GM12878 (cell line): ENCODE measurements around the gene DIS3L2.

Experiments
- JUNB ChIP-seq: IDR thresholded peaks from 2 replicates; pipeline ENCODE4 v1.6.1; 2016; ENCODE audit warnings: antibody characterized with exemption, mild to moderate bottlenecking
- MEF2A ChIP-seq: IDR thresholded peaks from 2 replicates; pipeline ENCODE4 v1.6.1; 2011; ENCODE audit warnings: low read depth, mild to moderate bottlenecking, low read length, moderate library complexity; ENCODE audit not compliant: insufficient read depth
- MYC ChIP-seq: IDR thresholded peaks from 2 replicates; pipeline ENCODE4 v1.6.1; 2011; ENCODE audit warnings: mild to moderate bottlenecking, low read length, moderate library complexity, inconsistent platforms; ENCODE audit not compliant: insufficient read depth, insufficient replicate concordance, insufficient read length, severe bottlenecking
- NR2C2 ChIP-seq: IDR thresholded peaks from 2 replicates; pipeline ENCODE4 v1.6.1; 2011; ENCODE audit warnings: borderline replicate concordance, low read depth; ENCODE audit not compliant: control insufficient read depth, insufficient read length
- SMAD1 ChIP-seq: fragments of 450-650 bp; IDR thresholded peaks from 2 replicates; pipeline ENCODE4 v1.6.1; 2018; ENCODE audit warnings: mild to moderate bottlenecking, low read depth; ENCODE audit not compliant: partially characterized antibody
- SP1 ChIP-seq: IDR thresholded peaks from one replicate; pipeline ENCODE4 v1.6.1; 2011; ENCODE audit warnings: low read depth, low read length
- SREBF1 ChIP-seq: IDR thresholded peaks from 2 replicates; pipeline ENCODE4 v1.6.1; 2012; ENCODE audit warnings: mild to moderate bottlenecking, low read length
- TF ChIP-seq, protein P1 (sequence below), 3 experiments: IDR thresholded peaks in 2 of 3; conservative IDR thresholded peaks in 1 of 3; 2 replicates each; pipeline ENCODE4 v1.5.1; 2011; ENCODE audit warnings: low read depth in 3 of 3, low read length in 3 of 3, mild to moderate bottlenecking in 3 of 3, control low read depth in 2 of 3, moderate library complexity in 2 of 3, inconsistent platforms in 1 of 3, mixed read lengths in 1 of 3; ENCODE audit not compliant: control insufficient read depth in 2 of 3, insufficient read depth in 1 of 3; ENCODE audit errors: extremely low read depth in 1 of 3
- TF ChIP-seq, protein P2 (sequence below): IDR thresholded peaks from 2 replicates; pipeline ENCODE4 v1.6.1; 2012; ENCODE audit warnings: low read depth, low read length, improper control_type of control experiment
- TF ChIP-seq, protein P3 (sequence below): IDR thresholded peaks from 2 replicates; pipeline ENCODE4 v1.6.1; 2011; ENCODE audit warnings: low read depth, mild to moderate bottlenecking, low read length, moderate library complexity, borderline replicate concordance; ENCODE audit errors: extremely low read depth

DNA sequence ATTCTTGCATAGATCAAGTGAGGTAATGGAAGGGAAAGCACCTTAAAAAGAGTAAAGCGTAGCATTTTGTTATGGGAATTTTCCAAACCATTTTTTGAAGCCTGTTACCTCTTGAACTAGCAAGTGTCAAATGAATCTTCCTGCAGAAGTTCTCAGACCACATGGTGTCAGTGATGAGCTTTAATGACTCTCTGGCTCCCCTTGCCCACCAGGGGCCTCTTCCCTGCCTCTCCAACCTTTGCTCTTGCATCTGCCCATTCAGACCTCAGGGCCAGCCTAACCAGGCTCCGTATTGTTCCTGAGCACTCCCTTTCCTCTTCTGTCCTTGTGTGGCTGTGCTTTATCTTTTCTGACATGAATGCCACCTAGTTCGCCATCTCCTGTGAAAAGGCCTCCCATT, 155.9 kb downstream of the DIS3L2 start:
- TF ChIP-seq SP1 (no peak), MEF2A (no peak), MYC (no peak), JUNB (no peak), SMAD1 (no peak), NR2C2 (no peak), SREBF1 (no peak)
- TF ChIP-seq, protein P1, sequence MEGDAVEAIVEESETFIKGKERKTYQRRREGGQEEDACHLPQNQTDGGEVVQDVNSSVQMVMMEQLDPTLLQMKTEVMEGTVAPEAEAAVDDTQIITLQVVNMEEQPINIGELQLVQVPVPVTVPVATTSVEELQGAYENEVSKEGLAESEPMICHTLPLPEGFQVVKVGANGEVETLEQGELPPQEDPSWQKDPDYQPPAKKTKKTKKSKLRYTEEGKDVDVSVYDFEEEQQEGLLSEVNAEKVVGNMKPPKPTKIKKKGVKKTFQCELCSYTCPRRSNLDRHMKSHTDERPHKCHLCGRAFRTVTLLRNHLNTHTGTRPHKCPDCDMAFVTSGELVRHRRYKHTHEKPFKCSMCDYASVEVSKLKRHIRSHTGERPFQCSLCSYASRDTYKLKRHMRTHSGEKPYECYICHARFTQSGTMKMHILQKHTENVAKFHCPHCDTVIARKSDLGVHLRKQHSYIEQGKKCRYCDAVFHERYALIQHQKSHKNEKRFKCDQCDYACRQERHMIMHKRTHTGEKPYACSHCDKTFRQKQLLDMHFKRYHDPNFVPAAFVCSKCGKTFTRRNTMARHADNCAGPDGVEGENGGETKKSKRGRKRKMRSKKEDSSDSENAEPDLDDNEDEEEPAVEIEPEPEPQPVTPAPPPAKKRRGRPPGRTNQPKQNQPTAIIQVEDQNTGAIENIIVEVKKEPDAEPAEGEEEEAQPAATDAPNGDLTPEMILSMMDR (IDR thresholded peaks at IDR 0.05 in 2 of 3, conservative IDR thresholded peaks at IDR 0.05 in 1 of 3; ENCODE audit: control insufficient read depth in 2 of 3, extremely low read depth in 1 of 3, insufficient read depth in 1 of 3, low read depth in 3 of 3, low read length in 3 of 3), result peak in 1 of 3 experiments; percentile 10; a peak in 1 of 6 replicates
- TF ChIP-seq, protein P2, sequence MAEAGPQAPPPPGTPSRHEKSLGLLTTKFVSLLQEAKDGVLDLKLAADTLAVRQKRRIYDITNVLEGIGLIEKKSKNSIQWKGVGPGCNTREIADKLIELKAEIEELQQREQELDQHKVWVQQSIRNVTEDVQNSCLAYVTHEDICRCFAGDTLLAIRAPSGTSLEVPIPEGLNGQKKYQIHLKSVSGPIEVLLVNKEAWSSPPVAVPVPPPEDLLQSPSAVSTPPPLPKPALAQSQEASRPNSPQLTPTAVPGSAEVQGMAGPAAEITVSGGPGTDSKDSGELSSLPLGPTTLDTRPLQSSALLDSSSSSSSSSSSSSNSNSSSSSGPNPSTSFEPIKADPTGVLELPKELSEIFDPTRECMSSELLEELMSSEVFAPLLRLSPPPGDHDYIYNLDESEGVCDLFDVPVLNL, result no peak
- TF ChIP-seq, protein P3, sequence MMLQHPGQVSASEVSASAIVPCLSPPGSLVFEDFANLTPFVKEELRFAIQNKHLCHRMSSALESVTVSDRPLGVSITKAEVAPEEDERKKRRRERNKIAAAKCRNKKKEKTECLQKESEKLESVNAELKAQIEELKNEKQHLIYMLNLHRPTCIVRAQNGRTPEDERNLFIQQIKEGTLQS, result no peak
